Measurements from ENCODE around the gene RTP2. TPM values are rescaled to one million over a fixed set of nuclear protein-coding genes. Genes with fewer than 3 reads are reported as not detected.

The RTP2 gene
- total RNA-seq, 2 experiments from 2014 or later: not detected

- Histone ChIP-seq H3K9me3 (ENCODE audit: control insufficient read depth in 1 of 2, insufficient read depth in 1 of 2, low read length in 2 of 2) (no peaks in the 10 kb centered on the region), H3K36me3 (ENCODE audit: insufficient read depth, low read length) (no peaks in the 10 kb centered on the region), H3K27me3 (ENCODE audit: control insufficient read depth in 1 of 2, insufficient read depth in 2 of 2, low read length in 2 of 2) (no peaks in the 10 kb centered on the region), H3K27ac (ENCODE audit: low read depth in 1 of 2, low read length in 2 of 2) (peak overlapping the region in 1 of 2 donors; percentile 26), H3K4me3 (ENCODE audit: low read length) (peak overlapping the region; percentile 96), H3K4me1 (ENCODE audit: insufficient read depth, low read length) (peaks cover 65% of the 10 kb centered on the region)
- peaks cover 52% of the 10 kb centered on the region for H3K4me1 Mint-ChIP-seq (ENCODE audit: low read depth)
- H3K27ac Mint-ChIP-seq: peak overlapping the region; percentile 99
- ATAC-seq (ENCODE audit: poor library complexity) (peak; percentile 5), DNase-seq (peak in 7 of 14 experiments; percentile 12 to 61 (median 21))
- peak; percentile 6 for TF ChIP-seq CTCF (IDR thresholded peaks at IDR 0.05)
- POLR2A ChIA-PET: interaction anchor here (0.6 to 4.2 kb wide), 16 partner anchors 8 to 1405 kb away, joined by 3 to 54 read pairs (median 6); partner anchors contain the start of genes EIF4A2, LPP and RTP4
- peaks cover 36% of the 10 kb centered on the region for H3K36me3 Mint-ChIP-seq (ENCODE audit: low read depth)
- CTCF ChIA-PET: interaction anchor here (0.8 to 4.4 kb wide), 35 partner anchors 8 to 1410 kb away, joined by 3 to 80 read pairs (median 4); partner anchors contain the start of gene LPP
- peak overlapping the region; percentile 100 for H3K4me3 Mint-ChIP-seq
- H3K27me3 Mint-ChIP-seq: no peaks in the 10 kb centered on the region
- intact Hi-C loops (cut with DNase I, micrococcal nuclease): loop anchor here (1.0 to 5.0 kb wide), 3 partner anchors 1218 to 1893 kb away; partner anchors contain the start of gene TP63 (in 1 of the 2)
- no peaks in the 10 kb centered on the region for H3K9me3 Mint-ChIP-seq
Measured at GRCh38 chr3:187739094-187739560, 36.8 kb upstream of the RTP2 start.

GRCh38 chr3:187738331-187739093 lies 36.2 kb upstream of the RTP2 start:
- H3K36me3 ChIP-seq (ENCODE audit: insufficient read depth, low read length): no peaks in the 10 kb centered on the region
- ChIA-PET CTCF (interaction anchor here (0.5 to 4.4 kb wide), 33 partner anchors 8 to 1410 kb away, joined by 3 to 80 read pairs (median 4); partner anchors contain the start of gene LPP), POLR2A (interaction anchor here (0.6 to 4.2 kb wide), 15 partner anchors 9 to 1406 kb away, joined by 3 to 54 read pairs (median 6); partner anchors contain the start of genes EIF4A2, LPP and RTP4)
- Mint-ChIP-seq H3K9me3 (no peaks in the 10 kb centered on the region), H3K36me3 (ENCODE audit: low read depth) (peaks cover 30% of the 10 kb centered on the region), H3K4me1 (ENCODE audit: low read depth) (peaks cover 51% of the 10 kb centered on the region), H3K4me3 (peak overlapping the region; percentile 100), H3K27me3 (no peaks in the 10 kb centered on the region), H3K27ac (peak overlapping the region; percentile 99)
- peaks cover 65% of the 10 kb centered on the region for H3K4me1 ChIP-seq (ENCODE audit: insufficient read depth, low read length)
- DNase-seq (peak; percentile 48 to 85 (median 57)), ATAC-seq (ENCODE audit: poor library complexity) (peak; percentile 48)
- peak; percentile 91 for TF ChIP-seq CTCF (IDR thresholded peaks at IDR 0.05)
- intact Hi-C loops (cut with DNase I, micrococcal nuclease): loop anchor here (1.0 to 5.0 kb wide), 4 partner anchors 1219 to 1894 kb away; partner anchors contain the start of gene TP63 (in 1 of the 2)
- H3K27ac ChIP-seq (ENCODE audit: low read depth in 1 of 2, low read length in 2 of 2): peak overlapping the region in 1 of 2 donors; percentile 56
- H3K4me3 ChIP-seq (ENCODE audit: low read length): peak overlapping the region; percentile 96
- no peaks in the 10 kb centered on the region for H3K9me3 ChIP-seq (ENCODE audit: control insufficient read depth in 1 of 2, insufficient read depth in 1 of 2, low read length in 2 of 2)
- H3K27me3 ChIP-seq (ENCODE audit: control insufficient read depth in 1 of 2, insufficient read depth in 2 of 2, low read length in 2 of 2): no peaks in the 10 kb centered on the region

- Histone ChIP-seq H3K9me3 (ENCODE audit: control insufficient read depth in 1 of 2, insufficient read depth in 1 of 2, low read length in 2 of 2) (no peaks in the 10 kb centered on the region), H3K27ac (ENCODE audit: low read depth in 1 of 2, low read length in 2 of 2) (no peak overlapping the region), H3K4me1 (ENCODE audit: insufficient read depth, low read length) (peaks cover 64% of the 10 kb centered on the region), H3K4me3 (ENCODE audit: low read length) (peak overlapping the region; percentile 96), H3K36me3 (ENCODE audit: insufficient read depth, low read length) (no peaks in the 10 kb centered on the region), H3K27me3 (ENCODE audit: control insufficient read depth in 1 of 2, insufficient read depth in 2 of 2, low read length in 2 of 2) (no peaks in the 10 kb centered on the region)
- Mint-ChIP-seq H3K36me3 (ENCODE audit: low read depth) (peaks cover 34% of the 10 kb centered on the region), H3K9me3 (no peaks in the 10 kb centered on the region), H3K27ac (peak overlapping the region; percentile 99), H3K27me3 (no peaks in the 10 kb centered on the region), H3K4me1 (ENCODE audit: low read depth) (peaks cover 50% of the 10 kb centered on the region), H3K4me3 (peak overlapping the region; percentile 100)
- intact Hi-C loops (cut with DNase I, micrococcal nuclease): loop anchor here in 1 of 2 experiments (1.0 to 5.0 kb wide), 2 partner anchors 1410 to 1894 kb away; partner anchors contain the start of gene TP63
- ChIA-PET POLR2A (interaction anchor here (1.5 to 4.2 kb wide), 10 partner anchors 8 to 1406 kb away, joined by 4 to 54 read pairs (median 12); partner anchors contain the start of genes BCL6, LPP and RTP4), CTCF (interaction anchor here (0.7 to 4.4 kb wide), 12 partner anchors 9 to 1394 kb away, joined by 3 to 80 read pairs (median 4); no protein-coding TSS in a partner anchor)
- no peak for ATAC-seq (ENCODE audit: poor library complexity)
- no peak for DNase-seq
- no peak for TF ChIP-seq CTCF (IDR thresholded peaks at IDR 0.05)
Measured at GRCh38 chr3:187738071-187738330, 35.6 kb upstream of the RTP2 start.

All from CD4-positive, alpha-beta T cell (primary cell).